ENCODE data around the gene TCP10L.

TCP10L gene

GRCh38 chr21:32576011-32576410, 9.3 kb downstream of the TCP10L start:
- H3K4me1 ChIP-seq (ENCODE audit: low read length): no peaks in the 10 kb centered on the region
- no peaks in the 10 kb centered on the region for H4K20me1 ChIP-seq (ENCODE audit: insufficient read depth, low read length)
- H3K79me2 ChIP-seq (ENCODE audit: low read length): no peaks in the 10 kb centered on the region

GRCh38 chr21:32574946-32575925, 10.1 kb downstream of the TCP10L start:
- Histone ChIP-seq H3K4me1 (ENCODE audit: low read length) (no peaks in the 10 kb centered on the region), H3K79me2 (ENCODE audit: low read length) (no peaks in the 10 kb centered on the region), H3K27ac (ENCODE audit: low read length) (no peak overlapping the region), H3K9me2 (replicated peaks; ENCODE audit: insufficient read depth, low read length) (no peaks in the 10 kb centered on the region), H4K20me1 (ENCODE audit: insufficient read depth, low read length) (no peaks in the 10 kb centered on the region), H3K9me3 (replicated peaks; ENCODE audit: insufficient read depth, low read length) (no peaks in the 10 kb centered on the region), H3K9ac (ENCODE audit: low read length) (no peak overlapping the region), H3F3A (ENCODE audit: insufficient read depth, low read length) (no peaks in the 10 kb centered on the region), H3K36me3 (replicated peaks; ENCODE audit: insufficient read depth, low read length) (no peaks in the 10 kb centered on the region), H3K27me3 (replicated peaks; ENCODE audit: insufficient read depth, low read length) (no peaks in the 10 kb centered on the region), H2AFZ (ENCODE audit: low read length) (no peak overlapping the region), H3K4me3 (ENCODE audit: low read length) (no peak overlapping the region), H3K4me2 (ENCODE audit: low read depth, low read length) (no peak overlapping the region)
- TF ChIP-seq CTCF (IDR thresholded peaks at IDR 0.05; ENCODE audit: low read length): no peak
- no peak for TF ChIP-seq EZH2 (optimal IDR thresholded peaks at IDR 0.05; ENCODE audit: low read depth, low read length)
- TF ChIP-seq EZH2phosphoT487 (IDR thresholded peaks at IDR 0.05; ENCODE audit: low read length): no peak
- no peak for DNase-seq

More at GRCh38 chr21:32576011-32576410, 9.3 kb downstream of the TCP10L start:
- no peak for DNase-seq
- Histone ChIP-seq H2AFZ (ENCODE audit: low read length) (no peak overlapping the region), H3K9ac (ENCODE audit: low read length) (no peak overlapping the region), H3K4me2 (ENCODE audit: low read depth, low read length) (no peak overlapping the region), H3K9me2 (replicated peaks; ENCODE audit: insufficient read depth, low read length) (no peaks in the 10 kb centered on the region), H3K27ac (ENCODE audit: low read length) (no peak overlapping the region), H3F3A (ENCODE audit: insufficient read depth, low read length) (no peaks in the 10 kb centered on the region), H3K27me3 (replicated peaks; ENCODE audit: insufficient read depth, low read length) (no peaks in the 10 kb centered on the region), H3K4me3 (ENCODE audit: low read length) (no peak overlapping the region), H3K9me3 (replicated peaks; ENCODE audit: insufficient read depth, low read length) (no peaks in the 10 kb centered on the region), H3K36me3 (replicated peaks; ENCODE audit: insufficient read depth, low read length) (no peaks in the 10 kb centered on the region)
- TF ChIP-seq EZH2phosphoT487 (IDR thresholded peaks at IDR 0.05; ENCODE audit: low read length) (no peak), CTCF (IDR thresholded peaks at IDR 0.05; ENCODE audit: low read length) (no peak), EZH2 (optimal IDR thresholded peaks at IDR 0.05; ENCODE audit: low read depth, low read length) (no peak)

- Histone ChIP-seq H3K4me3 (ENCODE audit: low read length) (no peak overlapping the region), H3F3A (ENCODE audit: insufficient read depth, low read length) (peaks cover 9% of the 10 kb centered on the region), H3K9ac (ENCODE audit: low read length) (no peak overlapping the region), H3K27me3 (replicated peaks; ENCODE audit: insufficient read depth, low read length) (no peaks in the 10 kb centered on the region), H2AFZ (ENCODE audit: low read length) (no peak overlapping the region), H3K27ac (ENCODE audit: low read length) (no peak overlapping the region), H3K9me2 (replicated peaks; ENCODE audit: insufficient read depth, low read length) (no peaks in the 10 kb centered on the region), H3K79me2 (ENCODE audit: low read length) (no peaks in the 10 kb centered on the region), H3K36me3 (replicated peaks; ENCODE audit: insufficient read depth, low read length) (no peaks in the 10 kb centered on the region), H4K20me1 (ENCODE audit: insufficient read depth, low read length) (no peaks in the 10 kb centered on the region), H3K9me3 (replicated peaks; ENCODE audit: insufficient read depth, low read length) (no peaks in the 10 kb centered on the region), H3K4me2 (ENCODE audit: low read depth, low read length) (no peak overlapping the region), H3K4me1 (ENCODE audit: low read length) (no peaks in the 10 kb centered on the region; the same call in 1 of the 2 replicates)
- no peak for DNase-seq
- TF ChIP-seq EZH2phosphoT487 (IDR thresholded peaks at IDR 0.05; ENCODE audit: low read length) (no peak), CTCF (IDR thresholded peaks at IDR 0.05; ENCODE audit: low read length) (no peak), EZH2 (optimal IDR thresholded peaks at IDR 0.05; ENCODE audit: low read depth, low read length) (no peak)
Measured at GRCh38 chr21:32572574-32573420, 12.5 kb downstream of the TCP10L start.

Data from MM.1S (cell line).